ENCODE data around the gene MGST2. TPM values are rescaled to one million over a fixed set of nuclear protein-coding genes. Genes with fewer than 3 reads are reported as not detected.
"Not testable (repeated sequence)": the region's sequence is repeated elsewhere in the genome, so short reads cannot be mapped to it uniquely, and the experiment has no call there.

The MGST2 gene
- total RNA-seq, 1 donor from 2014 or later, result 27.0 TPM

GRCh38 chr4:139669890-139670289 is 4.3 kb downstream of the MGST2 start:
- no peak for DNase-seq (ENCODE audit: low read depth)

DNA sequence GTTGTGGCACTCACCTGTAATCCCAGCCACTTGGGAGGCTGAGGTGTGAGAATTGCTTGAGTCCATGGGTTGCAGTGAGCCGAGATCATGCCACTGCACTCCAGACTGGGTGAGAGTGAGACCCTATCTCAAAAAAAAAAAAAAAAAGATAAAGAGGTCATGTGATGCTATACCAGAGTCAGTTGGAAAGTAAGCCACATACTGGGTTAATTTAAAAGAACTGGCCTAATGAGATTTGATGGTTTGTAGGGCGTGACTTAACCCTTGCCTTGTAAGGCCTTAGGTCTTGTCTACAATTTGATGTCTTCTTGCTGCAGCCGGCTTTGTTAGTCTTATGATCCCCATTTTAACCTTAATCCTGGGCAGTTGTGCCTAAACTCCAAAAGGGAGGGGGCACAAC is 5.2 kb downstream of the MGST2 start:
- no peak for DNase-seq (ENCODE audit: low read depth)

DNA sequence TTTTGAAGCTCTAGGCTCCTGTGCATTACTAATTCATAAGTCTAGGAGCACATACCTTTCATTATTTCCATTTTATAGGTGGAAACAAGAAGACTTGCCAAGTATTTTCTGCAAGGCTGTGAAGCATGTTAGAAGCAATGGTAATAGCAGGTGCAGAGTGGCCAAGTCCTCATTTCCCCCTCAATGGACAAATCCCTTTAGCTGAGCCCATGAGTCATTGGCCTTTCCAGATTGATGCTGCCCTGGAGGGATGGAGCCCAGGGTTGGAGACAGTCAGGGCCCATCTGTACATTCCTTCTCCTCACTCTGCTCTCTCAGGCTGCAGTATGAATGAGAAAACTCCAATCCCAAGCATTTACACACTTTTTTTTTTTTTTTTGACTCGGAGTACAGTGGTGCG is 6.6 kb downstream of the MGST2 start:
- DNase-seq (ENCODE audit: low read depth), result no peak

GRCh38 chr4:139672732-139673131 is 7.1 kb downstream of the MGST2 start:
- no peak for DNase-seq (ENCODE audit: low read depth)

DNA sequence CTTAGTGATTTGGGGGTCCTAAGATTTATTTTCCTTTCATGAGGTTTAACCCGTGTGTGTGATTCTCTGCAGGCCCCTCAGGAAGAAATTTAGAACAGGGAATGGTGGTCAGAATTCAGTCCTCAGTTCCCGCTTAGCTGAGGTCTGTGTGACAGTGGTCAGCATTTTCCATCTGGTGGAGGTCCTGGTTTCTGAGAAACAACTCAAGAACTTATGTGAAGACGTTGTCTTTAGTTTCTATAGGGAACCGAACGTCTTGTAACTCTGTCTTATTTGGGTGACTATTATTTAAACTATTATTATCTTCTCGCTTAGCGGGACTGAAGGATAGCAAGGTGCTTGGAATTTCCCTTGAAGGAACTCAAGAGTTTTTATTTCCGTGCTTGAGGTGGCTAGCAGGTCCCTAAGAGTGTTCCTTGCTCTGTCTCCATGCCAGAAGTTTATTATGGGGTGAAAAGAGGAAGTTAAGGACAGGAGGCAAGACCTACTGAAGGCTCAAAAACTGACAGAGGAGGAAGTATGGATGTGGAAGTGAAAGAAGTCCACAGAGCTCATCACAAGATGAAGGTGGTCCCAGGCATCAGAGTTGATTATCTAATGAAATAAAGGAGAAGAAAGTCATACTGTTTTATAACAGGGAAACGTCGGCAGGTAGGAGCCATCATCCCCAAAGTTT is 9.4 kb downstream of the MGST2 start:
- DNase-seq (ENCODE audit: low read depth), result no peak

- DNase-seq (ENCODE audit: low read depth), result no peak
These were observed 10.0 kb downstream of the MGST2 start for GRCh38 chr4:139675651-139676050.

GRCh38 chr4:139676365-139676764 is 10.7 kb downstream of the MGST2 start:
- no peak for DNase-seq (ENCODE audit: low read depth)

DNA sequence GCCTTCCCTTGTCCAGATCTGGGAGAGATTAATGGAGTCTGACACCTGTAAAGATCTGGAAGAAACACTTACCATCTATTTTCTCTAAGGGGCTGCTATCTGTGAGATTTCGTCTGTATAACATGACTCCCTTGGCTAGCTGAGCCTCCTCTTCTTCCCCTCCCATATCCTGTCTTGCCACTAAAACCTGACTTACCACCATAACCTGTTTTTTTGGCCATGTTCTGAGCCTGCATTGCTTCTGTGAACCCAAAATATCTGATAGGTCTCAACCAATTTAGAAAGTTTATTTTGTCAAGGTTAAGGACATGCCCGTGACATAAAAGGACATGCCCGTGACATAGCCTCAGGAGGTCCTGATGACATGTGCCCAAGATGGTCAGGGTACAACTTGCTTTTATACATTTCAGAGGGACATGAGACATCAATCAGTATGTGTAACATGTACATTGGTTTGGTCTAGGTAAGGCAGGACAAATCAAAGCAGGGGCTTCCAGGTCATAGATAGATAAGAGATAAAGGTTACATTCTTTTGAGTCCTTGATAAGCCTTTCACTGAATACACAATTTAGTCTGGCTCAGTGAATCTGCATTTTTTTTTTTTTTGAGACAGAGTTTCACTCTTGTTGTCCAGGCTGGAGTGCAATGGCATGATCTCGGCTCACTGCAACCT is 11.4 kb downstream of the MGST2 start:
- no peak for DNase-seq (ENCODE audit: low read depth)

- no peak for DNase-seq (ENCODE audit: low read depth)
These were observed 16.7 kb downstream of the MGST2 start for GRCh38 chr4:139682309-139682708.

GRCh38 chr4:139682741-139683151 is 17.1 kb downstream of the MGST2 start:
- no peak for DNase-seq (ENCODE audit: low read depth)

DNA sequence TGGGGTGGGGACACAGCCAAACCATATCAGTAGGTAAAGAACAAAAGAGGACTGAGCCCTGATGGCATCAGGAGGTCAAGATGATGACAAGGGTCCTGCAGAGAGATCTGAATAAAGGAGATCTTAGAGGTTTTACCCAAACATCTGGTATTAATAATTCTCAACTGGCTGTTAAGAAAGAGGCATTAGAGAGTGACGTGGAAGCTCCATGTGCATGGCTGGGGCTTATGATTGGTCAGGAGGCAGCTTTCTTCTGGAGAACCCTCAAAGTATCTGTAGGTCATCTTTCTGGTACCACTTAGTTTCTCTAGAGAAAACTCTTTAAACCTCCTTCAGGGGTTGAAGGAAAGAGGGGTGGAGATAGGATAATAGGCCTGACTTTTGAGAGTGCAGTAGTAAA is 18.7 kb downstream of the MGST2 start:
- no peak for DNase-seq (ENCODE audit: low read depth)

DNA sequence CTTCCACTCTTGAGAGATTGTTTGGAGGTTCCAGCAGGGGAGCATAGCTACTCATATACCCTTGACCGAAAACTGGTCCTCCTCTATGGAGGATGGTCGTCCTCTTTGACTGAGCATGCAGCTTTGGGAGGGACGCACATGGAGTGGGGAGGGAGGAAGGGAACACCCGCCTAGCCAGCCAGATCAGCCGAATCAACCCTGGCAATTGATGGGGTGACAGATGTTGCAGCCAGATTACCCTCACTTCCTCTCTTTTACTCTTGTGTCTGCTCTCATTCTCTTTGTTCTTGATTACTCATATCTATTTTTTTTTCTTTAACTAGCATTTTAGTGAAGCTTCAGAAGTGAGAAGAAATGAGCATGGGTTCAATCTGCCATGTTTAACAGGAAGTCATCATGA is 19.6 kb downstream of the MGST2 start:
- DNase-seq (ENCODE audit: low read depth), result no peak

- no peak for DNase-seq (ENCODE audit: low read depth)
These were observed 20.5 kb downstream of the MGST2 start for GRCh38 chr4:139686130-139686529.

- no peak for DNase-seq (ENCODE audit: low read depth)
These were observed 21.4 kb downstream of the MGST2 start for GRCh38 chr4:139686988-139687387.

DNA sequence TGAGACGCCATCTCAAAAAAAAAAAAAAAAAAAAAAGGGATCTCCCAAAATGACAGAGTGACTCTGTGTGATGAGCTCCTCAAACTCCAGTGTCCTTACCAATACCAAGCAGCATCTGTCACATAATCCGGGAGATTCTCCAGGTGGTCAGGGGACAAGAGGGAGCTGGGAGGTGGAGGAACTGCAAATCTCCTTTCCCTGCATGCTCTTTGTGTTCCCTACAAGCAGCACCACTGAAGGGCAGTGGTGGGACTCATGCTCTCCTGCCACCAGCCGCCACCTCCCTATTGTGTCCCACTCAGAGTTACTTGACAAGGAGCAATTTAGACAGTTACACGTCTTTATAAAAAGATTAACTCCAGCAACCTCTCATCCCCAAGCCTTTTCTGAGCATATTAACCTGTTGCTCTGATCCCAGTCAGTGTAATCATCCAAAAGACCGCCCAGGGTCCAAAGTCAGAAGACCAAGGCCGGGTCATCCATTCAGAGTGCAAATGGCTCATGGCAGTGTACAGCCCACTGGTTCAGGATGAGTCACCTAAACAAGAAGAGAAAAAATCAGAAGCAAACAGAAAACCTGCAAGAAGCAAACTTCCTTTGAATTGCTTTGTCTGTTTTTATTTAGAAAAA is 23.6 kb downstream of the MGST2 start:
- peak; percentile 75 for DNase-seq (ENCODE audit: low read depth)

GRCh38 chr4:139690419-139690818 is 24.8 kb downstream of the MGST2 start:
- DNase-seq (ENCODE audit: low read depth), result no peak

GRCh38 chr4:139692309-139693012 is 26.8 kb downstream of the MGST2 start:
- DNase-seq (ENCODE audit: low read depth), result no peak

DNA sequence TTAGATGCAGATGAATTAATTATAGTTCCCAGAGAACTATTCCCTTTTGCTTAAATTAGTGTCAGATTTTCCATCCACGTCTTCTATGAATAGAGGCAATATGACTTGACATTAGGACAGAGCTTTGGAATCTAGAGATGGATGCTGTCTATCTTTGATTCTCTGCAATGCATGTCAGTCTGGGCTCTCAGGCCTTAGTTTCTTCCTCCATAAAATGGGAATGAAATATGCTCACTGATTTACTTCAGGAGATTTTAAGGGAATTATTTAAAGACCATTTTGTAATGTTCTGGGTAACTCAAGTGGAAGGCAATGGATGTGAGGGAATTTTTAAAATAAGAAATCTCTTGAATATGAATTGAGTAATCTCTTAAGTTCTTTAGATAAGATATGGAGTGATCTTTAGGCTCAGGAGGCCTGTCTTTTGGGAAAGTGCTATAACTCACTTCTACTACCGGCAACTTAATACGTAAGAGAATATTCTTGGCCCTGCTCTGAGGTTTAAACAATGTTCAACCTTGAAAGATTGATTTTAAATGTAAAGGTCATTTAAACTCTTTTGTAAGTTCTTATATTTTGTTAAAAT is 29.0 kb downstream of the MGST2 start:
- DNase-seq (ENCODE audit: low read depth), result no peak

DNA sequence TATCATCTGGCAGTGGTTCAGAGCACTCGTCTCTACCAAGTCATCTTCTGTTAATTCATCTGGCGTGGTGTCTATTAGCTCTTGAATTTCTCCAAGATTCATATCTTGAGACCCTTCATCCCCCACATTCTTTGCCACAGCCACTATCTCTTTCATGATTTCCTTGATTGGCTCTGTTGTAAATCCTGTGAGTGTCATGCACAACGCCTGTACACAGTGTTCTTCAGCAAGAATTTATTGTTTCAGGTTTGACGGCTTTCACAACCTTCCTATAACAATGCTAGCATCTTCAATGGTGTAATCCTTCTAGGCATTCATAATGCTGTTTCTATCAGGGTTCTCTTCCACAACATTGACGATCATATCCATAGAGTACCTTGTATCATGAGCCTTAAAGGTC is 30.9 kb downstream of the MGST2 start:
- DNase-seq (ENCODE audit: low read depth), result no peak

DNA sequence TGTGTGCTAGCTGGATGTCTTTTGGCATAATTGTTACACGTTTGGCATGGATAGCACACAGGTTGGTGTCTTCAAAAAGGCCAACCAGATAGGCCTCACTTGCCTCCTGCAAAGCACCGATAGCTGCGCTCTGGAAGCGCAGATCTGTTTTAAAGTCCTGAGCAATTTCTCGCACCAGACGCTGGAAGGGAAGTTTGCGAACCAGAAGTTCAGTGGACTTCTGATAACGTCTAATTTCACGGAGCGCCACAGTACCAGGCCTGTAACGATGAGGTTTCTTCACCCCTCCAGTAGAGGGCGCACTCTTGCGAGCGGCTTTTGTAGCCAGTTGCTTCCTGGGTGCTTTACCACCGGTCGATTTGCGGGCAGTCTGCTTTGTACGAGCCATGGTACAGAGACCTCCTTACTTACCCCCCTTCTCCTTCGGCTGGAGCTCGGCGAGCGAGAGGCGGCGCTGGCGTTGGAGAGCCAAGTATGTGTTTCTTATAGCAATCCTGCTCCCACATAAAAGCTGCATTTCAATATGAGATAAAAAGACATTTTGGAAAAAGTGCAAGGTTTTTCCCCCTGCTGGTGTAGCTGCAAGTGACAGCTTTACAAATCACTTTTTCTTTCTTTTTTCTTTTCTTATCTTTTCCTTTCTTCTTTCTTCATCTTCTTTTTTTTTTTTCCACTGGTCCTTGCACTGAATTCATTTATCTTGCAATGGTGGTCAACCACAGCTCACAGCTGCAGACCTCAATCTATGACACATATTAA is 32.7 kb downstream of the MGST2 start:
- DNase-seq (ENCODE audit: low read depth), result not testable (repeated sequence)

- no peak for DNase-seq (ENCODE audit: low read depth)
These were observed 34.9 kb downstream of the MGST2 start for GRCh38 chr4:139700568-139700967.
